Spleen (tissue), 11 donors: ENCODE measurements around the gene GTF3C5. TPM values are rescaled to one million over a fixed set of nuclear protein-coding genes. Genes with fewer than 3 reads are reported as not detected.

Experiments used
- DNase-seq: peaks from one replicate; pipeline ENCODE4 v3.0.0-alpha.2; 2020
- H3K27ac ChIP-seq, 8 donors: fragments of 200-600 bp; sonication (generic) in 7 of 8; 1 replicate in 4 of 8; 2 replicates in 4 of 8; pipeline versions ENCODE4 v1.5.0 to v1.8.0; 2016 to 2021; ENCODE audit warnings: inconsistent platforms in 4 of 8, mild to moderate bottlenecking in 4 of 8, moderate library complexity in 1 of 8
- H3K27me3 ChIP-seq, 7 donors: fragments of 200-600 bp; sonication (generic) in 6 of 7; replicated peaks in 1 of 7; 1 replicate in 4 of 7; 2 replicates in 3 of 7; pipeline versions ENCODE4 v1.5.0 to v1.8.0; 2016 to 2021; ENCODE audit warnings: inconsistent platforms in 3 of 7, mild to moderate bottlenecking in 1 of 7
- H3K36me3 ChIP-seq, 6 donors: fragments of 200-600 bp; sonication (generic) in 5 of 6; 1 replicate in 4 of 6; 2 replicates in 2 of 6; pipeline versions ENCODE4 v1.5.0 to v1.8.0; 2016 to 2021; ENCODE audit warnings: inconsistent platforms in 2 of 6
- H3K4me1 ChIP-seq, 6 donors: fragments of 200-600 bp; sonication (generic) in 5 of 6; 1 replicate in 3 of 6; 2 replicates in 3 of 6; pipeline versions ENCODE4 v1.5.0 to v1.8.0; 2016 to 2021; ENCODE audit warnings: inconsistent platforms in 3 of 6
- H3K4me3 ChIP-seq, 8 donors: fragments of 200-600 bp; sonication (generic) in 7 of 8; 1 replicate in 4 of 8; 2 replicates in 4 of 8; pipeline versions ENCODE4 v1.5.0 to v1.8.0; 2016 to 2021; ENCODE audit warnings: inconsistent platforms in 4 of 8, mild to moderate bottlenecking in 4 of 8, moderate library complexity in 2 of 8
- H3K9me3 ChIP-seq, 8 donors: fragments of 200-600 bp; sonication (generic) in 7 of 8; 1 replicate in 4 of 8; 2 replicates in 4 of 8; pipeline versions ENCODE4 v1.5.0 to v1.8.0; 2016 to 2021; ENCODE audit warnings: inconsistent platforms in 4 of 8
- CTCF ChIP-seq, 11 experiments: fragments of 200-600 bp in 7 of 11; fragments of 450-650 bp in 4 of 11; sonication (generic) in 4 of 11; IDR thresholded peaks in 8 of 11; conservative IDR thresholded peaks in 3 of 11; 1 replicate in 7 of 11; 2 replicates in 4 of 11; pipeline versions ENCODE4 v1.4.0 to v1.8.0; 2016 to 2021; ENCODE audit warnings: antibody characterized with exemption in 11 of 11, inconsistent platforms in 4 of 11, mild to moderate bottlenecking in 1 of 11
- POLR2A ChIP-seq, 3 donors: fragments of 450-650 bp; IDR thresholded peaks; one replicate each; pipeline ENCODE4 v1.5.1; 2017; ENCODE audit warnings: antibody characterized with exemption in 3 of 3, mild to moderate bottlenecking in 1 of 3
- POLR2AphosphoS5 ChIP-seq, 3 donors: sonication (generic); formaldehyde crosslinking; IDR thresholded peaks; one replicate each; pipeline ENCODE4 v1.5.1; 2017; ENCODE audit warnings: antibody characterized with exemption in 3 of 3
- WGBS, 5 donors: extraction: QIAGEN DNeasy Blood & Tissue Kit in 3 of 5; methylation state at CpG; one replicate each; pipeline versions ENCODE4 v1.1.5 to v1.1.7; 2013 to 2018; 5-methylcytosine and 5-hydroxymethylcytosine counted together
- intact Hi-C: fragments of 100-400 bp; cut with DNase I; formaldehyde crosslinking; loops from one replicate; pipeline ENCODE4 v1.15.0; 2023; ENCODE audit warnings: low total_unique reads
- polyA plus RNA-seq, 3 donors: library from polyadenylated mRNA; stranded (reverse); fragments of 200-250 nt; gene quantifications; one replicate each; pipeline ENCODE4 v1.2.1, GENCODE V29; 2013
- total RNA-seq, 7 donors: library from RNA; depleted of rRNA in 3 of 7; stranded (reverse); fragments of >200 nt in 3 of 7; fragmentation: NEBNext Ultra II Directional in 4 of 7; extraction: Animal tissue kit (Norgen Biotek cat#: 25700) in 4 of 7; gene quantifications; one replicate each; pipeline versions ENCODE4 v1.1.0 to v1.2.1, GENCODE V29; 2016 to 2021
- donor health status: healthy with polysubstance abuse.
- donor health status: DM: no; HTN: no; CAD: no; lungs with moderate emphysema.
- donor health status: DM: no; HTN: no; CAD: no.
- donor health status: Bipolar disorder and iron deficiency.
- donor health status: healthy.
- donor health status: DM: no; HTN: no; CAD: no.
- donor health status: DM: yes; HTN: yes; CAD: no.

Gene GTF3C5
- total and polyA plus RNA-seq, 10 donors = 34.9 to 64.4 (median 47.5) TPM

GRCh38 chr9:133029994-133030316 is 842 bp upstream of the GTF3C5 start:
- WGBS, 5 donors = 0 to 1% (median 0%) methylated on average over 12 to 28 of the region's 28 CpGs
- H3K4me1 ChIP-seq = peaks cover 19 to 61% (median 46%) of the 10 kb centered on the region in 6 donors
- TF ChIP-seq POLR2AphosphoS5 (IDR thresholded peaks at IDR 0.05) = no peak
- TF ChIP-seq CTCF (IDR thresholded peaks at IDR 0.05 in 8 of 11, conservative IDR thresholded peaks at IDR 0.05 in 3 of 11) = no peak
- TF ChIP-seq POLR2A (IDR thresholded peaks at IDR 0.05) = no peak
- intact Hi-C loops = loop anchor here (10.0 kb wide), 1 partner anchor 55 kb away; the partner anchor contains the start of gene GFI1B
- H3K27ac ChIP-seq = peak overlapping the region; percentile 89 to 96 (median 92)
- peaks cover 0 to 18% (median 3%) of the 10 kb centered on the region in 6 donors for H3K36me3 ChIP-seq
- H3K27me3 ChIP-seq = no peaks in the 10 kb centered on the region
- peak overlapping the region; percentile 71 to 100 (median 86) for H3K4me3 ChIP-seq
- DNase-seq = no peak
- H3K9me3 ChIP-seq = no peaks in the 10 kb centered on the region

- intact Hi-C loops = no loop called here
- 0 to 2% (median 1%) methylated on average over 13 to 16 of the region's 16 CpGs for WGBS, 5 donors
- Histone ChIP-seq H3K36me3 (peaks cover 0 to 19% (median 3%) of the 10 kb centered on the region in 6 donors), H3K4me1 (peaks cover 19 to 72% (median 50%) of the 10 kb centered on the region in 6 donors), H3K27me3 (no peaks in the 10 kb centered on the region), H3K27ac (peak overlapping the region; percentile 89 to 96 (median 92)), H3K9me3 (no peaks in the 10 kb centered on the region), H3K4me3 (peak overlapping the region; percentile 71 to 100 (median 86))
- no peak for DNase-seq
- TF ChIP-seq CTCF (IDR thresholded peaks at IDR 0.05 in 8 of 11, conservative IDR thresholded peaks at IDR 0.05 in 3 of 11) = peak in 1 of 11 experiments; percentile 0
- no peak for TF ChIP-seq POLR2AphosphoS5 (IDR thresholded peaks at IDR 0.05)
Observed at GRCh38 chr9:133031130-133031422, 279 bp downstream of the GTF3C5 start.

- no peaks in the 10 kb centered on the region for H3K9me3 ChIP-seq
- TF ChIP-seq CTCF (IDR thresholded peaks at IDR 0.05 in 8 of 11, conservative IDR thresholded peaks at IDR 0.05 in 3 of 11) (no peak), POLR2A (IDR thresholded peaks at IDR 0.05) (no peak), POLR2AphosphoS5 (IDR thresholded peaks at IDR 0.05) (no peak)
- 66 to 75% (median 72%) methylated on average over 10 of the region's 10 CpGs for WGBS, 5 donors
- intact Hi-C loops = no loop called here
- peak overlapping the region in 4 of 8 donors; percentile 89 to 94 (median 92) for H3K27ac ChIP-seq
- H3K36me3 ChIP-seq = peaks cover 0 to 24% (median 3%) of the 10 kb centered on the region in 6 donors
- no peaks in the 10 kb centered on the region for H3K27me3 ChIP-seq
- H3K4me3 ChIP-seq = peak overlapping the region; percentile 71 to 100 (median 86)
- DNase-seq = no peak
- H3K4me1 ChIP-seq = peaks cover 19 to 75% (median 50%) of the 10 kb centered on the region in 6 donors
Observed at GRCh38 chr9:133031496-133031911, 707 bp downstream of the GTF3C5 start.

GRCh38 chr9:133032171-133032570 is 1.4 kb downstream of the GTF3C5 start:
- peak overlapping the region in 4 of 8 donors; percentile 84 to 100 (median 92) for H3K4me3 ChIP-seq
- WGBS, 5 donors = 93 to 94% (median 94%) methylated on average over 10 of the region's 10 CpGs
- H3K9me3 ChIP-seq = no peaks in the 10 kb centered on the region
- TF ChIP-seq CTCF (IDR thresholded peaks at IDR 0.05 in 8 of 11, conservative IDR thresholded peaks at IDR 0.05 in 3 of 11) (no peak), POLR2AphosphoS5 (IDR thresholded peaks at IDR 0.05) (no peak), POLR2A (IDR thresholded peaks at IDR 0.05) (no peak)
- H3K4me1 ChIP-seq = peaks cover 19 to 76% (median 50%) of the 10 kb centered on the region in 6 donors
- DNase-seq = no peak
- intact Hi-C loops = no loop called here
- H3K27me3 ChIP-seq = no peaks in the 10 kb centered on the region
- no peak overlapping the region for H3K27ac ChIP-seq
- H3K36me3 ChIP-seq = peaks cover 0 to 29% (median 3%) of the 10 kb centered on the region in 6 donors
